NCI-H2107 (cell line): ENCODE measurements around the gene SRRM3.
"Not testable (repeated sequence)": the region's sequence is repeated elsewhere in the genome, so short reads cannot be mapped to it uniquely, and the experiment has no call there.

ENCODE experiments used
- DNase-seq: peaks from one replicate; lab custom pipeline; 2025; lab: John Stamatoyannopoulos, UW

SRRM3 gene

GRCh38 chr7:76201732-76202665, at the start of gene SRRM3:
TSS of gene SRRM3 (plus strand) at chr7:76201896. CDS start at chr7:76235067, 33,171 bp downstream.
- DNase-seq: peak; percentile 63

GRCh38 chr7:76151932-76152331, 49.8 kb upstream of the SRRM3 start:
- DNase-seq: no peak

- not testable (repeated sequence) for DNase-seq
Observed at GRCh38 chr7:76153571-76154230, 48.0 kb upstream of the SRRM3 start.

GRCh38 chr7:76155938-76156337, 45.8 kb upstream of the SRRM3 start:
- DNase-seq: no peak

GRCh38 chr7:76156992-76157685, 44.6 kb upstream of the SRRM3 start:
- DNase-seq: not testable (repeated sequence)

GRCh38 chr7:76158416-76158815, 43.3 kb upstream of the SRRM3 start:
- DNase-seq: not testable (repeated sequence)

- not testable (repeated sequence) for DNase-seq
Observed at GRCh38 chr7:76162416-76163170, 39.1 kb upstream of the SRRM3 start.

GRCh38 chr7:76163812-76164211, 37.9 kb upstream of the SRRM3 start:
- DNase-seq: not testable (repeated sequence)

GRCh38 chr7:76165106-76165972, 36.4 kb upstream of the SRRM3 start:
- no peak for DNase-seq

GRCh38 chr7:76165973-76166403, 35.7 kb upstream of the SRRM3 start:
- no peak for DNase-seq

GRCh38 chr7:76166404-76167255, 35.1 kb upstream of the SRRM3 start:
- DNase-seq: peak; percentile 96

- no peak for DNase-seq
Observed at GRCh38 chr7:76173566-76174205, 28.0 kb upstream of the SRRM3 start.

- not testable (repeated sequence) for DNase-seq
Observed at GRCh38 chr7:76176951-76177350, 24.7 kb upstream of the SRRM3 start.

GRCh38 chr7:76179686-76180085, 22.0 kb upstream of the SRRM3 start:
- no peak for DNase-seq

GRCh38 chr7:76182225-76182960, 19.3 kb upstream of the SRRM3 start:
- no peak for DNase-seq

- DNase-seq: no peak
Observed at GRCh38 chr7:76185187-76185896, 16.4 kb upstream of the SRRM3 start.

- no peak for DNase-seq
Observed at GRCh38 chr7:76187272-76187671, 14.4 kb upstream of the SRRM3 start.

- DNase-seq: no peak
Observed at GRCh38 chr7:76189276-76189675, 12.4 kb upstream of the SRRM3 start.
